ENCODE data around the gene MOSPD2. TPM values are rescaled to one million over a fixed set of nuclear protein-coding genes. Genes with fewer than 3 reads are reported as not detected.

Gene MOSPD2
- total and polyA plus RNA-seq, 2 donors (not counting 3 experiments of a cell fraction or from before 2014, with no cell fraction given): 4.9 to 14.9 TPM

- POLR2A ChIA-PET: no interaction called here
- no peak for FAIRE-seq
- Histone ChIP-seq H3K27ac (ENCODE audit: insufficient read depth, low read depth, low read length) (no peak overlapping the region), H3K4me2 (ENCODE audit: insufficient read depth, low read length) (no peak overlapping the region), H4K20me1 (replicated peaks; ENCODE audit: control insufficient read depth, extremely low read depth, insufficient read depth, low read length) (no peaks in the 10 kb centered on the region), H3K36me3 (ENCODE audit: control insufficient read depth in 2 of 2, extremely low read depth in 1 of 2, insufficient read depth in 2 of 2, low read length in 2 of 2) (no peaks in the 10 kb centered on the region), H3K4me1 (ENCODE audit: control insufficient read depth, extremely low read depth, insufficient read depth, low read length) (no peaks in the 10 kb centered on the region), H3K9me3 (replicated peaks; ENCODE audit: control insufficient read depth, insufficient read depth, low read length) (no peaks in the 10 kb centered on the region), H3K79me2 (ENCODE audit: control insufficient read depth, insufficient read depth, low read length) (no peaks in the 10 kb centered on the region), H3K9me1 (replicated peaks; ENCODE audit: control insufficient read depth, extremely low read depth, insufficient read depth, low read length) (no peaks in the 10 kb centered on the region), H3K9ac (replicated peaks; ENCODE audit: extremely low read depth, insufficient read depth, low read length) (no peak overlapping the region), H2AFZ (ENCODE audit: low read depth, low read length) (no peak overlapping the region), H3K4me3 (replicated peaks in 1 of 3; ENCODE audit: insufficient read depth in 1 of 3, low read depth in 1 of 3, low read length in 3 of 3) (no peak overlapping the region), H3K27me3 (ENCODE audit: control insufficient read depth in 2 of 2, insufficient read depth in 2 of 2, low read length in 2 of 2) (no peaks in the 10 kb centered on the region)
- dilution Hi-C loops (cut with MboI; ENCODE audit: extremely low pct_ligation_motif_present, low sequenced_read_pairs): no loop called here
- TF ChIP-seq EZH2 (IDR thresholded peaks at IDR 0.05; ENCODE audit: borderline replicate concordance, low read depth, low read length, severe bottlenecking): no peak
- no peak for TF ChIP-seq POLR2A (IDR thresholded peaks at IDR 0.05; ENCODE audit: low read depth, low read length)
- no peak for TF ChIP-seq CTCF (IDR thresholded peaks at IDR 0.05; ENCODE audit: extremely low read depth in 1 of 2, insufficient read depth in 1 of 2, low read depth in 1 of 2, low read length in 2 of 2)
- TF ChIP-seq GATA2 (IDR thresholded peaks at IDR 0.05; ENCODE audit: insufficient read depth, insufficient read length, low read depth, low read length): no peak
- intact Hi-C loops (cut with micrococcal nuclease): no loop called here
- CTCF ChIA-PET: no interaction called here
- BruUV-seq (replicated peaks): no TSS peak
- no peak for DNase-seq (ENCODE audit: low read depth, low spot score)
Observed at GRCh38 chrX:14941301-14941700, 68.1 kb downstream of the MOSPD2 start.

DNA sequence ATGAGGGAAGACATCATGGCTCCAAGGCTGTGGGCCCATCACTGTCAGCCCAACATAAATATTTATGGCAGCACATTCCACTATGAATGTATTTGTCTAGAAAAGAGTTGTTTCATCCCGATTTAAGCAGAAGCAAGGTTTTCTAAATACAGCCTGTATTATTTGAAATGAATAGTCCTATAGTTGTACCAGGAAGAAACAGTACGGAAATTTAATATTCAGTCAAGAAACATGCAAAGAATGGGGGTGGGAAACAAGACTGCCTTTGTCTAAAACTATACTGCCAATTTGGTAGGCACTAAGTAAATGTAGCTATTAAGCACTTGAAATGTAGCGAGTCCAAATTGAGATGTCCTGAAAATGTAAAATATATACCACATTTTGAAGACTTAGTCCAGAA, 69.1 kb downstream of the MOSPD2 start:
- dilution Hi-C loops (cut with MboI; ENCODE audit: extremely low pct_ligation_motif_present, low sequenced_read_pairs): no loop called here
- Histone ChIP-seq H3K4me3 (replicated peaks in 1 of 3; ENCODE audit: insufficient read depth in 1 of 3, low read depth in 1 of 3, low read length in 3 of 3) (no peak overlapping the region), H3K9me1 (replicated peaks; ENCODE audit: control insufficient read depth, extremely low read depth, insufficient read depth, low read length) (no peaks in the 10 kb centered on the region), H3K27me3 (ENCODE audit: control insufficient read depth in 2 of 2, insufficient read depth in 2 of 2, low read length in 2 of 2) (no peaks in the 10 kb centered on the region), H3K4me1 (ENCODE audit: control insufficient read depth, extremely low read depth, insufficient read depth, low read length) (no peaks in the 10 kb centered on the region), H2AFZ (ENCODE audit: low read depth, low read length) (no peak overlapping the region), H3K9me3 (replicated peaks; ENCODE audit: control insufficient read depth, insufficient read depth, low read length) (no peaks in the 10 kb centered on the region), H3K9ac (replicated peaks; ENCODE audit: extremely low read depth, insufficient read depth, low read length) (no peak overlapping the region), H3K4me2 (ENCODE audit: insufficient read depth, low read length) (no peak overlapping the region), H3K36me3 (ENCODE audit: control insufficient read depth in 2 of 2, extremely low read depth in 1 of 2, insufficient read depth in 2 of 2, low read length in 2 of 2) (no peaks in the 10 kb centered on the region), H4K20me1 (replicated peaks; ENCODE audit: control insufficient read depth, extremely low read depth, insufficient read depth, low read length) (no peaks in the 10 kb centered on the region), H3K79me2 (ENCODE audit: control insufficient read depth, insufficient read depth, low read length) (no peaks in the 10 kb centered on the region), H3K27ac (ENCODE audit: insufficient read depth, low read depth, low read length) (no peak overlapping the region)
- no TSS peak for BruUV-seq (replicated peaks)
- DNase-seq (ENCODE audit: low read depth, low spot score): no peak
- TF ChIP-seq CTCF (IDR thresholded peaks at IDR 0.05; ENCODE audit: extremely low read depth in 1 of 2, insufficient read depth in 1 of 2, low read depth in 1 of 2, low read length in 2 of 2): no peak
- TF ChIP-seq POLR2A (IDR thresholded peaks at IDR 0.05; ENCODE audit: low read depth, low read length): no peak
- TF ChIP-seq MAX (IDR thresholded peaks at IDR 0.05; ENCODE audit: insufficient read depth, insufficient read length): no peak
- TF ChIP-seq POLR2AphosphoS5 (IDR thresholded peaks at IDR 0.05; ENCODE audit: insufficient read depth, low read depth, low read length): no peak
- TF ChIP-seq MYC (IDR thresholded peaks at IDR 0.05; ENCODE audit: low read depth, low read length): no peak
- TF ChIP-seq GATA2 (IDR thresholded peaks at IDR 0.05; ENCODE audit: insufficient read depth, insufficient read length, low read depth, low read length): no peak
- no peak for TF ChIP-seq FOS (IDR thresholded peaks at IDR 0.05; ENCODE audit: borderline replicate concordance, insufficient read depth, low read length)
- ChIA-PET CTCF (no interaction called here), POLR2A (no interaction called here)
- intact Hi-C loops (cut with micrococcal nuclease): no loop called here
- no peak for FAIRE-seq

Measured in endothelial cell of umbilical vein (primary cell).